MCF 10A (cell line): ENCODE measurements around the gene MNT. TPM values are rescaled to one million over a fixed set of nuclear protein-coding genes. Genes with fewer than 3 reads are reported as not detected.
A peak's percentile ranks its signal among the peaks of the same experiment; 100 is the strongest.

Experiments used
- BruUV-seq: library from RNA; stranded (reverse); fragments of 400-500 nt; replicated peaks from 2 replicates; lab custom pipeline; 2021; lab: Mats Ljungman, UMichigan
- CTCF ChIA-PET: fragments of 300-600 bp; sonication (Branson Sonifier 250); formaldehyde crosslinking; extraction: SDS; loops from one replicate; lab custom pipeline; 2021; ENCODE audit warnings: antibody characterized with exemption, inconsistent platforms; lab: Yijun Ruan, JAX
- POLR2A ChIA-PET: fragments of 300-600, 350-650 bp; sonication (Branson Sonifier 250); formaldehyde crosslinking; extraction: SDS; loops from one replicate; lab custom pipeline; 2020; ENCODE audit warnings: antibody characterized with exemption, inconsistent platforms; lab: Yijun Ruan, JAX
- DNase-seq: peaks from one replicate; pipeline ENCODE4 v3.0.0-alpha.2; 2018; ENCODE audit not compliant: unreplicated experiment
- H3K27ac Mint-ChIP-seq: one replicate; pipeline ENCODE4 v1.8.0; 2022; ENCODE audit warnings: mild to moderate bottlenecking, low read depth, mixed read lengths; ENCODE audit not compliant: unreplicated experiment
- H3K27me3 Mint-ChIP-seq: one replicate; pipeline ENCODE4 v1.8.0; 2022; ENCODE audit warnings: mixed read lengths; ENCODE audit not compliant: insufficient read depth, unreplicated experiment
- H3K36me3 Mint-ChIP-seq: one replicate; pipeline ENCODE4 v1.8.0; 2022; ENCODE audit warnings: mild to moderate bottlenecking, moderate library complexity, mixed read lengths; ENCODE audit not compliant: insufficient read depth, unreplicated experiment
- H3K4me1 Mint-ChIP-seq: one replicate; pipeline ENCODE4 v1.8.0; 2022; ENCODE audit warnings: mixed read lengths; ENCODE audit not compliant: insufficient read depth, unreplicated experiment
- H3K4me3 Mint-ChIP-seq: one replicate; pipeline ENCODE4 v1.8.0; 2022; ENCODE audit warnings: mild to moderate bottlenecking, moderate library complexity, mixed read lengths; ENCODE audit not compliant: unreplicated experiment
- H3K9me3 Mint-ChIP-seq: one replicate; pipeline ENCODE4 v1.8.0; 2022; ENCODE audit warnings: mixed read lengths; ENCODE audit not compliant: unreplicated experiment
- CTCF ChIP-seq: fragments of 200-600 bp; IDR thresholded peaks from one replicate; pipeline ENCODE4 v1.8.0; 2022; ENCODE audit warnings: antibody characterized with exemption, mild to moderate bottlenecking; ENCODE audit not compliant: unreplicated experiment
- intact Hi-C: fragments of 100-400 bp; cut with micrococcal nuclease; formaldehyde crosslinking; loops from 2 replicates; pipeline ENCODE4 v1.14.1; 2022
- total RNA-seq: library from RNA; stranded (reverse); gene quantifications from 2 replicates; pipeline ENCODE4 v1.2.3, GENCODE V29; 2022

MNT gene
- total RNA-seq, 1 experiment from 2014 or later, result 25.5 TPM

- ChIA-PET POLR2A (interaction anchor here (0.6 to 2.4 kb wide), 22 partner anchors 9 to 1756 kb away, joined by 3 to 19 read pairs (median 4); partner anchors contain the start of genes METTL16, PAFAH1B1 and TSR1), CTCF (interaction anchor here (0.6 to 4.6 kb wide), 4 partner anchors 14 to 174 kb away, joined by 3 to 27 read pairs (median 12); no protein-coding TSS in a partner anchor)
- TF ChIP-seq CTCF, result no peak
- H3K4me3 Mint-ChIP-seq, result peak overlapping the region; percentile 87
- peaks cover 49% of the 10 kb centered on the region for H3K4me1 Mint-ChIP-seq
- peaks cover 6% of the 10 kb centered on the region for H3K36me3 Mint-ChIP-seq
- peak overlapping the region; percentile 99 for H3K27ac Mint-ChIP-seq
- H3K9me3 Mint-ChIP-seq, result no peaks in the 10 kb centered on the region
- no peaks in the 10 kb centered on the region for H3K27me3 Mint-ChIP-seq
- intact Hi-C loops, result loop anchor here (1.0 to 2.0 kb wide), 2 partner anchors 8 to 15 kb away; no protein-coding TSS in a partner anchor
- no TSS peak for BruUV-seq
- peak; percentile 99 for DNase-seq
Observed at GRCh38 chr17:2401426-2402221, 764 bp upstream of the MNT start.

- peaks cover 6% of the 10 kb centered on the region for H3K36me3 Mint-ChIP-seq
- H3K27me3 Mint-ChIP-seq, result no peaks in the 10 kb centered on the region
- TF ChIP-seq CTCF, result no peak
- ChIA-PET CTCF (interaction anchor here (0.6 kb wide), 2 partner anchors 37 to 47 kb away, joined by 3 read pairs; no protein-coding TSS in a partner anchor), POLR2A (interaction anchor here (1.1 to 3.6 kb wide), 7 partner anchors 12 to 689 kb away, joined by 3 to 27 read pairs (median 10); partner anchors contain the start of genes METTL16, SGSM2 and TSR1)
- H3K27ac Mint-ChIP-seq, result peak overlapping the region; percentile 99
- no peaks in the 10 kb centered on the region for H3K9me3 Mint-ChIP-seq
- peak overlapping the region; percentile 87 for H3K4me3 Mint-ChIP-seq
- peak; percentile 61 for DNase-seq
- intact Hi-C loops, result loop anchor here (2.0 kb wide), 1 partner anchor 16 kb away; no protein-coding TSS in a partner anchor
- TSS peak; percentile 70 for BruUV-seq
- H3K4me1 Mint-ChIP-seq, result peaks cover 37% of the 10 kb centered on the region
Observed at GRCh38 chr17:2400474-2400866, 390 bp downstream of the MNT start.

GRCh38 chr17:2399572-2400473 is 1.0 kb downstream of the MNT start:
- peak; percentile 95 for DNase-seq
- Mint-ChIP-seq H3K4me1 (peaks cover 31% of the 10 kb centered on the region), H3K4me3 (peak overlapping the region; percentile 87), H3K36me3 (peaks cover 6% of the 10 kb centered on the region), H3K27ac (peak overlapping the region; percentile 99), H3K27me3 (no peaks in the 10 kb centered on the region), H3K9me3 (no peaks in the 10 kb centered on the region)
- CTCF ChIA-PET, result interaction anchor here (0.6 to 2.2 kb wide), 3 partner anchors 16 to 36 kb away, joined by 3 to 9 read pairs (median 4); no protein-coding TSS in a partner anchor
- no peak for TF ChIP-seq CTCF
- POLR2A ChIA-PET, result interaction anchor here (0.6 to 3.6 kb wide), 16 partner anchors 7 to 729 kb away, joined by 3 to 27 read pairs (median 5); partner anchors contain the start of genes METTL16, SGSM2 and TSR1
- TSS peak; percentile 77 for BruUV-seq
- intact Hi-C loops, result loop anchor here (2.0 kb wide), 1 partner anchor 17 kb away; no protein-coding TSS in a partner anchor
